OCI-LY7 (cell line): ENCODE data around the gene GMDS.

ENCODE experiments used
- EZH2phosphoT487 ChIP-seq: fragments of 200-600 bp; sonication (generic); IDR thresholded peaks from 2 replicates; pipeline ENCODE4 v1.6.1; 2018; ENCODE audit warnings: low read depth, borderline replicate concordance, mild to moderate bottlenecking, mixed run types, antibody characterized with exemption, low read length, moderate library complexity, mixed read lengths
- TF ChIP-seq, protein P1 (sequence below): fragments of 200-600 bp; sonication (generic); conservative IDR thresholded peaks from 2 replicates; pipeline ENCODE4 v1.5.1; 2014; ENCODE audit warnings: mild to moderate bottlenecking, antibody characterized with exemption, low read length, moderate library complexity, mixed read lengths

DNA sequence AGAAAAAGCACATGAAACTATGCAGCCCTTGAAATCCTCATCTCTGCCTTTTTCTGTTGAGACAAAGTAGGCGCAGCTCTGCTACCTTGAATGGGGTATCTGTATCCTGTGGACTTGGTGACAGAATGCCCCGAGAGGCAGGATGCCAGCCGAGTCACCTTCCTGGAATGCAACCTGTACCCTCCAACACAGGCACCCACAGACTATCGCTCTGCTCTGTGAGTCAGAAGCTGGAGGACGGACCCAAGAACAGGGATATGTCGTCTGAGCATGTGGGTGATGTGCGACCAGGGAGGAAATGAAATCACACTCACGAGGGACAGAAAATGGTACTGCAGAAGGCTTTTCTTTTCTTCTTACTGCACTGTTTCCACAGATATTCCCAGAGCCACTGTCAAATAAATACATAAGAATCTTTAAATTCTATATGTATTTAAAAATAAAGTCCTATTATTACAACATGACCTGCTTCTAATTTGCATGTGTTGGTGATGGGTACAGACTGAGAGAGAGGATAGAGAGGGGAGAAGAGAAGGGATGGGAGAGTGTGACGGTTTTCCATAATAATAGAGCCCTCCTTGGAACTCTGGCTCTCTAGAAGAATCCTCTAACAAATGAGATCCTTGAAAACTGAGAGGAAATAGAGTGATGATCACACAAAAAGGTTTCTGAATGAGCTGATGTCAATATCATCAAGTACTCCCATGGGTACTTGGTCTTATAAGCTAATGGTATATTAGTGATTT lies 327.6 kb downstream of the GMDS start:
- TF ChIP-seq, protein P1, sequence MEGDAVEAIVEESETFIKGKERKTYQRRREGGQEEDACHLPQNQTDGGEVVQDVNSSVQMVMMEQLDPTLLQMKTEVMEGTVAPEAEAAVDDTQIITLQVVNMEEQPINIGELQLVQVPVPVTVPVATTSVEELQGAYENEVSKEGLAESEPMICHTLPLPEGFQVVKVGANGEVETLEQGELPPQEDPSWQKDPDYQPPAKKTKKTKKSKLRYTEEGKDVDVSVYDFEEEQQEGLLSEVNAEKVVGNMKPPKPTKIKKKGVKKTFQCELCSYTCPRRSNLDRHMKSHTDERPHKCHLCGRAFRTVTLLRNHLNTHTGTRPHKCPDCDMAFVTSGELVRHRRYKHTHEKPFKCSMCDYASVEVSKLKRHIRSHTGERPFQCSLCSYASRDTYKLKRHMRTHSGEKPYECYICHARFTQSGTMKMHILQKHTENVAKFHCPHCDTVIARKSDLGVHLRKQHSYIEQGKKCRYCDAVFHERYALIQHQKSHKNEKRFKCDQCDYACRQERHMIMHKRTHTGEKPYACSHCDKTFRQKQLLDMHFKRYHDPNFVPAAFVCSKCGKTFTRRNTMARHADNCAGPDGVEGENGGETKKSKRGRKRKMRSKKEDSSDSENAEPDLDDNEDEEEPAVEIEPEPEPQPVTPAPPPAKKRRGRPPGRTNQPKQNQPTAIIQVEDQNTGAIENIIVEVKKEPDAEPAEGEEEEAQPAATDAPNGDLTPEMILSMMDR, result no peak
- no peak for TF ChIP-seq EZH2phosphoT487
